CD4-positive, alpha-beta memory T cell (primary cell): ENCODE results near the gene CDH5. TPM values are rescaled to one million over a fixed set of nuclear protein-coding genes. Genes with fewer than 3 reads are reported as not detected.

Experiments used
- CTCF ChIA-PET: fragments of 350-600 bp; sonication (Branson Sonifier 250); formaldehyde crosslinking; loops from one replicate; lab custom pipeline; 2021; ENCODE audit warnings: inconsistent platforms; ENCODE audit not compliant: partially characterized antibody; lab: Charles Lee
- POLR2A ChIA-PET: fragments of 350-600 bp; sonication (Branson Sonifier 250); formaldehyde crosslinking; loops from one replicate; lab custom pipeline; 2021; ENCODE audit not compliant: partially characterized antibody; lab: Charles Lee
- DNase-seq, 5 donors: peaks; one replicate each; pipeline versions ENCODE4 v3.0.0 to v3.0.0-alpha.2; 2020 to 2022; ENCODE audit warnings: mixed read lengths in 1 of 5
- H3K27ac ChIP-seq: one replicate; pipeline ENCODE4 v1.7.0; 2013; ENCODE audit warnings: low read depth, low read length
- H3K27me3 ChIP-seq: 2 replicates; pipeline ENCODE4 v1.7.0; 2013; ENCODE audit warnings: mild to moderate bottlenecking, low read length, moderate library complexity; ENCODE audit not compliant: insufficient read depth
- H3K36me3 ChIP-seq: 2 replicates; pipeline ENCODE4 v1.7.0; 2013; ENCODE audit warnings: mild to moderate bottlenecking, low read length, moderate library complexity; ENCODE audit not compliant: insufficient read depth
- H3K4me1 ChIP-seq: 2 replicates; pipeline ENCODE4 v1.7.0; 2013; ENCODE audit warnings: mild to moderate bottlenecking, low read length, moderate library complexity; ENCODE audit not compliant: insufficient read depth
- H3K4me3 ChIP-seq, 2 donors: one replicate each; pipeline ENCODE4 v1.7.0; 2013; ENCODE audit warnings: low read length in 2 of 2, mild to moderate bottlenecking in 1 of 2
- H3K9me3 ChIP-seq, 2 donors: one replicate each; pipeline ENCODE4 v1.7.0; 2013; ENCODE audit warnings: low read length in 2 of 2, control low read depth in 1 of 2; ENCODE audit not compliant: control insufficient read depth in 1 of 2
- H3K27ac Mint-ChIP-seq, 7 donors: one replicate each; pipeline ENCODE4 v1.8.0; 2020 to 2021; ENCODE audit warnings: mixed read lengths in 7 of 7, mild to moderate bottlenecking in 6 of 7, inconsistent platforms in 3 of 7, moderate library complexity in 3 of 7
- H3K27me3 Mint-ChIP-seq, 2 donors: one replicate each; pipeline ENCODE4 v1.8.0; 2020 to 2021; ENCODE audit warnings: mixed read lengths in 2 of 2
- H3K36me3 Mint-ChIP-seq, 2 donors: one replicate each; pipeline ENCODE4 v1.8.0; 2020 to 2021; ENCODE audit warnings: mixed read lengths in 2 of 2, inconsistent platforms in 1 of 2, mild to moderate bottlenecking in 1 of 2
- H3K4me1 Mint-ChIP-seq, 4 donors: one replicate each; pipeline ENCODE4 v1.8.0; 2020 to 2021; ENCODE audit warnings: mixed read lengths in 4 of 4, mild to moderate bottlenecking in 1 of 4
- H3K4me3 Mint-ChIP-seq, 8 donors: one replicate each; pipeline ENCODE4 v1.8.0; 2020 to 2021; ENCODE audit warnings: mixed read lengths in 8 of 8, mild to moderate bottlenecking in 7 of 8, moderate library complexity in 6 of 8, inconsistent platforms in 3 of 8
- H3K9me3 Mint-ChIP-seq, 8 donors: one replicate each; pipeline ENCODE4 v1.8.0; 2020 to 2021; ENCODE audit warnings: mixed read lengths in 8 of 8, mild to moderate bottlenecking in 5 of 8, inconsistent platforms in 3 of 8, moderate library complexity in 1 of 8
- intact Hi-C: fragments of 100-400 bp; cut with micrococcal nuclease; formaldehyde crosslinking; loops from one replicate; pipeline ENCODE4 v1.15.1; 2023
- polyA plus RNA-seq, 2 donors: library from polyadenylated mRNA; unstranded; fragments of 300-500 nt; fragmentation: Illumina TruSeq; gene quantifications; one replicate each; pipeline ENCODE4 v1.2.3, GENCODE V29; 2021
- total RNA-seq, 2 experiments: library from RNA; stranded (reverse); gene quantifications; one replicate each; pipeline ENCODE4 v1.2.3, GENCODE V29; 2021

The CDH5 gene
- total and polyA plus RNA-seq, 4 experiments from 2014 or later, result not detected

- Histone ChIP-seq H3K4me1 (peaks cover 11% of the 10 kb centered on the region), H3K27ac (no peak overlapping the region), H3K4me3 (no peak overlapping the region), H3K9me3 (no peaks in the 10 kb centered on the region), H3K36me3 (no peaks in the 10 kb centered on the region), H3K27me3 (peaks cover 22% of the 10 kb centered on the region)
- no peak for DNase-seq
- ChIA-PET POLR2A (no interaction called here), CTCF (no interaction called here)
- intact Hi-C loops, result no loop called here
- Mint-ChIP-seq H3K9me3 (peaks cover 0 to 3% (median 0%) of the 10 kb centered on the region in 8 donors), H3K36me3 (no peaks in the 10 kb centered on the region), H3K4me1 (peaks cover 2 to 10% (median 5%) of the 10 kb centered on the region in 4 donors), H3K27me3 (peaks cover 33 to 42% of the 10 kb centered on the region in 2 donors), H3K27ac (no peak overlapping the region), H3K4me3 (peak overlapping the region in 7 of 8 donors; percentile 33 to 78 (median 58))
These were observed 59.9 kb downstream of the CDH5 start for GRCh38 chr16:66426112-66427035.

- Mint-ChIP-seq H3K4me1 (peaks cover 2 to 10% (median 5%) of the 10 kb centered on the region in 4 donors), H3K36me3 (no peaks in the 10 kb centered on the region), H3K27me3 (peaks cover 36 to 44% of the 10 kb centered on the region in 2 donors), H3K4me3 (peak within 1 kb of the TSS; percentile 44 to 78 (median 60)), H3K9me3 (peaks cover 0 to 3% (median 0%) of the 10 kb centered on the region in 8 donors), H3K27ac (no peak within 1 kb of the TSS)
- ChIA-PET POLR2A (interaction anchor here (1.0 kb wide), 1 partner anchor 19 kb away, joined by 3 read pairs; no protein-coding TSS in a partner anchor), CTCF (no interaction called here)
- Histone ChIP-seq H3K36me3 (no peaks in the 10 kb centered on the region), H3K4me1 (peaks cover 11% of the 10 kb centered on the region), H3K9me3 (no peaks in the 10 kb centered on the region), H3K27ac (no peak within 1 kb of the TSS), H3K4me3 (no peak within 1 kb of the TSS), H3K27me3 (peaks cover 23% of the 10 kb centered on the region)
- DNase-seq, result no peak
- intact Hi-C loops, result no loop called here
These were observed 60.8 kb downstream of the CDH5 start, which contains the start of gene BEAN1 for GRCh38 chr16:66427036-66427860. Gene BEAN1 (plus strand): TSS chr16:66427295. CDS start chr16:66437677, 10,382 bp downstream.

GRCh38 chr16:66427871-66428681, 61.6 kb downstream of the CDH5 start:
- POLR2A ChIA-PET, result interaction anchor here (1.0 kb wide), 1 partner anchor 20 kb away, joined by 3 read pairs; no protein-coding TSS in a partner anchor
- no peak overlapping the region for H3K4me3 ChIP-seq
- H3K4me3 Mint-ChIP-seq, result peak overlapping the region; percentile 28 to 74 (median 48)
- CTCF ChIA-PET, result no interaction called here
- H3K27ac Mint-ChIP-seq, result no peak overlapping the region
- H3K36me3 Mint-ChIP-seq, result no peaks in the 10 kb centered on the region
- peaks cover 0 to 3% (median 0%) of the 10 kb centered on the region in 8 donors for H3K9me3 Mint-ChIP-seq
- peaks cover 26% of the 10 kb centered on the region for H3K27me3 ChIP-seq
- H3K4me1 Mint-ChIP-seq, result peaks cover 2 to 10% (median 5%) of the 10 kb centered on the region in 4 donors
- no peaks in the 10 kb centered on the region for H3K36me3 ChIP-seq
- DNase-seq, result no peak
- no peak overlapping the region for H3K27ac ChIP-seq
- no peaks in the 10 kb centered on the region for H3K9me3 ChIP-seq
- H3K27me3 Mint-ChIP-seq, result peaks cover 42 to 45% of the 10 kb centered on the region in 2 donors
- intact Hi-C loops, result no loop called here
- peaks cover 11% of the 10 kb centered on the region for H3K4me1 ChIP-seq

GRCh38 chr16:66428682-66429251, 62.3 kb downstream of the CDH5 start:
- Mint-ChIP-seq H3K4me3 (peak overlapping the region in 7 of 8 donors; percentile 9 to 74 (median 57)), H3K4me1 (peaks cover 2 to 10% (median 5%) of the 10 kb centered on the region in 4 donors), H3K27ac (no peak overlapping the region), H3K36me3 (no peaks in the 10 kb centered on the region), H3K27me3 (peaks cover 43 to 47% of the 10 kb centered on the region in 2 donors), H3K9me3 (peaks cover 0 to 3% (median 0%) of the 10 kb centered on the region in 8 donors)
- H3K27me3 ChIP-seq, result peaks cover 26% of the 10 kb centered on the region
- H3K4me1 ChIP-seq, result peaks cover 11% of the 10 kb centered on the region
- H3K4me3 ChIP-seq, result no peak overlapping the region
- intact Hi-C loops, result no loop called here
- POLR2A ChIA-PET, result no interaction called here
- no peaks in the 10 kb centered on the region for H3K36me3 ChIP-seq
- no peaks in the 10 kb centered on the region for H3K9me3 ChIP-seq
- CTCF ChIA-PET, result no interaction called here
- H3K27ac ChIP-seq, result no peak overlapping the region
- DNase-seq, result no peak

GRCh38 chr16:66429290-66429962, 62.9 kb downstream of the CDH5 start:
- Histone ChIP-seq H3K4me1 (peaks cover 11% of the 10 kb centered on the region), H3K27me3 (peaks cover 26% of the 10 kb centered on the region), H3K27ac (no peak overlapping the region), H3K4me3 (no peak overlapping the region), H3K9me3 (no peaks in the 10 kb centered on the region), H3K36me3 (no peaks in the 10 kb centered on the region)
- no peaks in the 10 kb centered on the region for H3K36me3 Mint-ChIP-seq
- H3K27me3 Mint-ChIP-seq, result peaks cover 43% of the 10 kb centered on the region in 2 donors
- H3K4me3 Mint-ChIP-seq, result peak overlapping the region in 1 of 8 donors; percentile 31
- POLR2A ChIA-PET, result no interaction called here
- DNase-seq, result no peak
- CTCF ChIA-PET, result no interaction called here
- peaks cover 0 to 2% (median 0%) of the 10 kb centered on the region in 8 donors for H3K9me3 Mint-ChIP-seq
- peaks cover 2 to 10% (median 5%) of the 10 kb centered on the region in 4 donors for H3K4me1 Mint-ChIP-seq
- no peak overlapping the region for H3K27ac Mint-ChIP-seq
- intact Hi-C loops, result no loop called here

GRCh38 chr16:66430214-66430613, 63.7 kb downstream of the CDH5 start:
- DNase-seq, result no peak

More at GRCh38 chr16:66430214-66430613, 63.7 kb downstream of the CDH5 start:
- Histone ChIP-seq H3K36me3 (no peaks in the 10 kb centered on the region), H3K4me1 (peaks cover 11% of the 10 kb centered on the region), H3K27ac (no peak overlapping the region), H3K4me3 (no peak overlapping the region), H3K9me3 (no peaks in the 10 kb centered on the region), H3K27me3 (peaks cover 26% of the 10 kb centered on the region)
- H3K4me3 Mint-ChIP-seq, result no peak overlapping the region
- ChIA-PET POLR2A (no interaction called here), CTCF (no interaction called here)
- no peaks in the 10 kb centered on the region for H3K36me3 Mint-ChIP-seq
- H3K27me3 Mint-ChIP-seq, result peaks cover 36 to 42% of the 10 kb centered on the region in 2 donors
- H3K4me1 Mint-ChIP-seq, result peaks cover 2 to 10% (median 5%) of the 10 kb centered on the region in 4 donors
- intact Hi-C loops, result no loop called here
- no peak overlapping the region for H3K27ac Mint-ChIP-seq
- peaks cover 0 to 2% (median 0%) of the 10 kb centered on the region in 8 donors for H3K9me3 Mint-ChIP-seq
